ENCODE measurements around the gene ANKRD44. TPM values are rescaled to one million over a fixed set of nuclear protein-coding genes. Genes with fewer than 3 reads are reported as not detected.

ANKRD44 gene
- polyA plus RNA-seq, 2 of the 4 experiments (the other 2 are of a cell fraction) = 0.97 to 5.9 TPM

DNA sequence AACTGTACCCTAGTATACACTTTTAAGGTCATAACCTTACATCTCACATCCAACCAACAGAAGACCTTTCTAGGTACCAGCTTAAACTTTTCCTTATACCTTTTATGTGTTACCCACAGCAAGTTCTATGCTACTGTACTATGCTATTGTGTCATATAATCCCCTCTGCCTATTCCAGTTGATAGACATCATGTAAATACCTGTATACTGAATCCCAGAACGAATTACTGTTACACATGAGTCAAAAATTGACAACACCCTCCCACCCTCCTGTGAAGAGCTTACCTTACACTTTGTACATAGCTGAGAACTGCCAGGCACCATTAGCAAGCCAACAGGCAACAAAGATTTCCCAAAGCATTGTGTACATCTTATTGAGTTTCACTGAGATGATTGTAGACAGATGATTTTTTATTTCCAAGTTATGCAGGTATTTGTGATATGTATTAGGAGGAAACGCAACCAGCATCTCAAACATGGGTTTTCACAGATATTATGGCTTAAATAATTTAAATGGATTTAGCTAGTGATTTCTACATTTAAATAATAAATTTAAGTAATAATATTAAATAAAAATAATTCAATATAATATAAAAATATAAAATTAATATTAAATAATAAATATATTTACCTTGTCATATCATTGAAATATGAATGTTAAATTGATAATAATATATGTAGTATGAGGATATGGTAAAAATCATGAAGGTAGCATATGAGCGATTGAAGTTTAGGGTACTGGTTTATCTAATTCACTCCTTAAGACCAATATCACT, 43.0 kb upstream of the ANKRD44 start:
- no peak overlapping the region for H3K4me2 ChIP-seq
- POLR2A ChIA-PET = no interaction called here
- CTCF ChIA-PET = interaction anchor here (1.1 kb wide), 1 partner anchor 24 kb away, joined by 3 read pairs; no protein-coding TSS in a partner anchor
- no peaks in the 10 kb centered on the region for H3K9me3 ChIP-seq
- ATAC-seq = no peak
- no peak for TF ChIP-seq MAZ (IDR thresholded peaks at IDR 0.05; ENCODE audit: borderline replicate concordance, low read depth, low read length)
- no peak for TF ChIP-seq CHD2 (IDR thresholded peaks at IDR 0.05; ENCODE audit: low read length, partially characterized antibody)
- no peak for TF ChIP-seq SMC3 (IDR thresholded peaks at IDR 0.05)
- TF ChIP-seq CBX8 (IDR thresholded peaks at IDR 0.05) = no peak
- no peak for TF ChIP-seq RFX5 (IDR thresholded peaks at IDR 0.05)
- TF ChIP-seq POLR2A (IDR thresholded peaks at IDR 0.05; ENCODE audit: low read length) = no peak
- TF ChIP-seq PHF8 (IDR thresholded peaks at IDR 0.05; ENCODE audit: borderline replicate concordance, low read depth) = no peak
- TF ChIP-seq ZC3H11A (IDR thresholded peaks at IDR 0.05) = no peak
- TF ChIP-seq BHLHE40 (IDR thresholded peaks at IDR 0.05; ENCODE audit: low read depth, low read length) = no peak
- no peak for TF ChIP-seq FOXS1 (CRISPR knock-in tag; IDR thresholded peaks at IDR 0.05)
- TF ChIP-seq FOSL2 (IDR thresholded peaks at IDR 0.05) = no peak
- no peak for TF ChIP-seq FOSL2 (CRISPR knock-in tag; IDR thresholded peaks at IDR 0.05)
- no peak for TF ChIP-seq RAD21 (conservative IDR thresholded peaks at IDR 0.05 in 1 of 2, IDR thresholded peaks at IDR 0.05 in 1 of 2)
- TF ChIP-seq EHF (CRISPR knock-in tag; IDR thresholded peaks at IDR 0.05) = no peak
- TF ChIP-seq RNF2 (IDR thresholded peaks at IDR 0.05; ENCODE audit: borderline replicate concordance, low read depth) = no peak
- H3K4me3 ChIP-seq = no peak overlapping the region
- no peak for FAIRE-seq
- no peak overlapping the region for H3K27ac ChIP-seq
- peaks cover 9% of the 10 kb centered on the region; the same call in 1 of the 3 replicates for H3K4me1 ChIP-seq
- WGBS (ENCODE audit: missing lambda C conversion rate) = 57% methylated on average over 3 of the region's 3 CpGs
- no peak for DNase-seq (ENCODE audit: low read depth in 1 of 2, low spot score in 1 of 2)

DNA sequence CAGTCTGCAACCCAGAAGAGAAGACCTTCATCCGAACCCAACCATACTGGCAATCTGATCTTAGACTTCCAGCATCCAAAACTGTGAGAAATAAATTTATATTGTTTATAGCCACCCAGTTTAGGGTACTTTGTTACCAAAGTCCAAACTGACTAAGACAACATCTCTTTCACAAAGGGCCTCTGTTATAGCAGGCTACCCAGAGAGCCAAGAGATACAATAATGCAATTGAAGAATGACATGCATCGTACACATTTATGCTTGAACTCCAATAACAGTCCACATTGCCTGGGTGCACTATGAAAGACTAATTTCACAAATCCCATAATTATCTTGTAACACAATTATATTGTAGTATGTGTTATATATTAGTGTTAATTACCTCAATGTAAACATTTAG, 39.1 kb upstream of the ANKRD44 start:
- ChIA-PET POLR2A (no interaction called here), CTCF (no interaction called here)
- Histone ChIP-seq H3K9me3 (no peaks in the 10 kb centered on the region), H3K4me2 (no peak overlapping the region), H3K27ac (no peak overlapping the region), H3K4me3 (no peak overlapping the region), H3K4me1 (peaks cover 9% of the 10 kb centered on the region; the same call in 1 of the 3 replicates)
- FAIRE-seq = no peak
- DNase-seq (ENCODE audit: low read depth in 1 of 2, low spot score in 1 of 2) = no peak
- 89% methylated on average over 2 of the region's 2 CpGs for WGBS (ENCODE audit: missing lambda C conversion rate)
- TF ChIP-seq ZSCAN20 (CRISPR knock-in tag; IDR thresholded peaks at IDR 0.05) (no peak), NR3C1 (IDR thresholded peaks at IDR 0.05) (no peak)
- no peak for ATAC-seq

DNA sequence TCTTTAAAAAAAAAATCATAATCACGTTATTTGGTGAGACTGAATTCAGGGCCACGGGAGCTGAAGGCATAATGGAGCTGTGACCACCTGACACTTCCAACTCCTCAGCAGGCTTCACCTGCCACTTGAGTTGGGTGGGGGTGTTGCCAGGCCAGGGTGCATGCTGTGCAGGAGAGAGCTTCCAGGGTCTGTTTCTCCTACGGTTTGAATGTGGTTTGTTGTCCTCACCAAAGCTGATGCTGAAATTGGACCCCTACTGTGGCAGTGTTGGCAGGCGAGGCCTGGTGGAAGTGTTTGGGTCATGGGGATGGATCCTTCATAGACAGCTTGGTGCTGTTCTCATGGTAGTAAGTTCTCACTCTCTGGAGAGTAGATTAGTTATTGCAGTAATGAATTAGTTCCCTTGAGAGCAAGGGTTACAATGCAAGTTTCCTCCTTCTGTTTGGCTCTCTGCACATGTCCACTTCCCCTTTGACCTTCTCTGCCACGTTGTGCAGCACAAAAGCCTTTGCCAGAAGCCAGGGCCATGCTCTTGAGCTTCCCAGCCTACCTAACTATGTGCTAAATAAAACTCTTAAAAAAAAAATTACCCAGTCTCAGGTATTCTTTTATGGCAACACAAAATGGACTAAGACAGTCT, 38.3 kb upstream of the ANKRD44 start:
- no peak overlapping the region for H3K4me3 ChIP-seq
- TF ChIP-seq POLR2AphosphoS2 (conservative IDR thresholded peaks at IDR 0.05; ENCODE audit: low read length) = no peak
- TF ChIP-seq POLR2A (IDR thresholded peaks at IDR 0.05; ENCODE audit: low read length) = no peak
- TF ChIP-seq, protein P1, sequence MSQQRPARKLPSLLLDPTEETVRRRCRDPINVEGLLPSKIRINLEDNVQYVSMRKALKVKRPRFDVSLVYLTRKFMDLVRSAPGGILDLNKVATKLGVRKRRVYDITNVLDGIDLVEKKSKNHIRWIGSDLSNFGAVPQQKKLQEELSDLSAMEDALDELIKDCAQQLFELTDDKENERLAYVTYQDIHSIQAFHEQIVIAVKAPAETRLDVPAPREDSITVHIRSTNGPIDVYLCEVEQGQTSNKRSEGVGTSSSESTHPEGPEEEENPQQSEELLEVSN (IDR thresholded peaks at IDR 0.05; ENCODE audit: borderline replicate concordance, low read depth) = no peak
- no peak for TF ChIP-seq EHF (CRISPR knock-in tag; IDR thresholded peaks at IDR 0.05)
- TF ChIP-seq EP300 (IDR thresholded peaks at IDR 0.05) = no peak
- no peak for TF ChIP-seq NPAS2 (CRISPR knock-in tag; IDR thresholded peaks at IDR 0.05; ENCODE audit: borderline replicate concordance)
- H3K4me1 ChIP-seq = peaks cover 9% of the 10 kb centered on the region; the same call in 1 of the 3 replicates
- 61% methylated on average over 5 of the region's 5 CpGs for WGBS (ENCODE audit: missing lambda C conversion rate)
- no peak overlapping the region for H3K4me2 ChIP-seq
- ATAC-seq (no peak), FAIRE-seq (no peak), DNase-seq (ENCODE audit: low read depth in 1 of 2, low spot score in 1 of 2) (no peak)
- H3K27ac ChIP-seq = no peak overlapping the region
- CTCF ChIA-PET = interaction anchor here (0.7 kb wide), 1 partner anchor 157 kb away, joined by 3 read pairs; no protein-coding TSS in a partner anchor
- H3K9me3 ChIP-seq = no peaks in the 10 kb centered on the region
- POLR2A ChIA-PET = no interaction called here

Data from A549 (cell line).